K562 (cell line): ENCODE measurements around the gene IFIT5.

ENCODE experiments used
- BCL6 ChIP-seq: fragments of 250-450 bp; sonication (Bioruptor Pico); IDR thresholded peaks from 2 replicates; pipeline ENCODE4 v1.4.0; 2020
- CBX8 ChIP-seq: fragments of 200-600 bp; sonication (generic); IDR thresholded peaks from 2 replicates; pipeline ENCODE4 v1.6.1; 2012; ENCODE audit warnings: borderline replicate concordance, mixed run types, low read depth, mild to moderate bottlenecking, moderate library complexity, mixed read lengths, low read length, control low read depth, inconsistent platforms; ENCODE audit not compliant: poor library complexity, severe bottlenecking; ENCODE audit errors: extremely low read depth
- CTCF ChIP-seq, 3 experiments: IDR thresholded peaks in 2 of 3; conservative IDR thresholded peaks in 1 of 3; 2 replicates each; pipeline ENCODE4 v1.5.1; 2011 to 2012; ENCODE audit warnings: low read length in 3 of 3, mild to moderate bottlenecking in 3 of 3, control low read depth in 2 of 3, improper control_type of control experiment in 1 of 3, inconsistent platforms in 1 of 3, low read depth in 1 of 3, mixed read lengths in 1 of 3, moderate library complexity in 1 of 3; ENCODE audit not compliant: insufficient read depth in 2 of 3
- HDAC1 ChIP-seq, 2 experiments: fragments of 450-650 bp; IDR thresholded peaks; 2 replicates each; pipeline ENCODE4 v1.6.1; 2016 to 2017; ENCODE audit warnings: inconsistent platforms in 1 of 2, mild to moderate bottlenecking in 1 of 2, moderate library complexity in 1 of 2
- POLR2A ChIP-seq: fragments of 450-650 bp; conservative IDR thresholded peaks from 2 replicates; pipeline ENCODE4 v1.6.1; 2016
- REST ChIP-seq, 2 experiments: fragments of 450-650 bp; formaldehyde crosslinking in 1 of 2; IDR thresholded peaks; 2 replicates each; pipeline versions ENCODE4 v1.4.0 to v1.6.1; 2014 to 2020; ENCODE audit warnings: mild to moderate bottlenecking in 2 of 2, borderline replicate concordance in 1 of 2, low read depth in 1 of 2
- STAG1 ChIP-seq: sonication (generic); formaldehyde crosslinking; IDR thresholded peaks from 2 replicates; pipeline ENCODE4 v1.5.0; 2020; ENCODE audit warnings: missing genetic modification reagents, borderline replicate concordance
- TRIM24 ChIP-seq, 2 experiments: fragments of 450-650 bp; IDR thresholded peaks; 2 replicates each; pipeline ENCODE4 v1.6.1; 2016
- ZBTB1 ChIP-seq: sonication (generic); formaldehyde crosslinking; IDR thresholded peaks from 2 replicates; pipeline ENCODE4 v1.8.1; 2023; ENCODE audit warnings: missing genetic modification reagents, low read depth, mild to moderate bottlenecking, borderline replicate concordance
- ZNF217 ChIP-seq: sonication (generic); formaldehyde crosslinking; IDR thresholded peaks from 2 replicates; pipeline ENCODE4 v1.8.0; 2022; ENCODE audit warnings: mild to moderate bottlenecking, missing genetic modification reagents
- ZNF41 ChIP-seq: fragments of 250-450 bp; sonication (Bioruptor Pico); conservative IDR thresholded peaks from 2 replicates; pipeline ENCODE4 v1.4.0; 2020; ENCODE audit warnings: mild to moderate bottlenecking
- TF ChIP-seq, protein P1 (sequence below), 2 experiments: fragments of 450-650 bp in 1 of 2; sonication (generic) in 1 of 2; formaldehyde crosslinking in 1 of 2; IDR thresholded peaks in 1 of 2; conservative IDR thresholded peaks in 1 of 2; 2 replicates each; pipeline versions ENCODE4 v1.6.1 to v1.8.1; 2016 to 2023; ENCODE audit warnings: mild to moderate bottlenecking in 2 of 2, moderate library complexity in 2 of 2, inconsistent platforms in 1 of 2, missing genetic modification reagents in 1 of 2

DNA sequence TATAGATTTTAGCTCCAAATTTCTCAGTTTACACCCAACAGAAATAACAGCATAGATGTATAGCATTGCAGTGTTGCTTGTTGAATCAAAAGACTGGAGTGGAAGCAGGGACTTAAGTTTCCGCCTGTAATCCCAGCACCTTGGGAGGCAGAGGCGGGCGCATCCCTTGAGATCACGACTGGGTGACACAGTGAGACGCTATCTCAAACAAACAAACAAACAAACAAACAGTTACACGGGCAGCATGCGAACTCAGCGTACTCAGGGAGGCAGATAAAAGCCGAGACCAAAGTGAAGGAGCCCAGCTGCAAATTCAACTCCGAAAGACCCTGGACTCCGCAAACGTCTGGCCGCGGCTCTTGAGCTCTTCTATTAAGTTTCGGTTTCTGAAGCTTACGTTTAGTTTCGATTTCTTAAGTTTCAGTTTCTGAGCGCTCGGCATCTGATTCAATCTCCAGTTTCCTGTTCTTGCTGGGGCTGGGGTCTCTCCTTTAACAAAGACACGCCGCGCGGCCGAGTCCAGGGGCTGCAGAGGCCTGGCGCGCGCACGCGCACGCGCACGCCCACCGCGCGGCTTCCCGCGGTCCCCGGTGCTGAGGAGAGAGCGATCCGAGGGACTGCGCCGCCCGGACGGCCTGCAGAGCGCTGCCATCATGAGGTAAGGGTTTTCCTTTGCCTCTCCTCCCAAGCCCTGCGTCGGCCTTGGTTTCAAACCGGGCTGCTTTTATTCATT is at the start of gene IFIT5:
- TF ChIP-seq ZNF217 (no peak), TRIM24 (IDR thresholded peaks at IDR 0.05) (no peak), CBX8 (no peak), HDAC1 (IDR thresholded peaks at IDR 0.05) (no peak), STAG1 (CRISPR knock-in tag) (no peak), CTCF (IDR thresholded peaks at IDR 0.05 in 2 of 3, conservative IDR thresholded peaks at IDR 0.05 in 1 of 3; ENCODE audit: insufficient read depth in 2 of 3, low read depth in 1 of 3, low read length in 3 of 3) (no peak), REST (IDR thresholded peaks at IDR 0.05; ENCODE audit: borderline replicate concordance) (no peak), REST (CRISPR knock-in tag; IDR thresholded peaks at IDR 0.05; ENCODE audit: low read depth) (no peak), BCL6 (no peak), ZBTB1 (no peak), POLR2A (no peak), ZNF41 (CRISPR knock-in tag) (no peak)
- TF ChIP-seq, protein P1, sequence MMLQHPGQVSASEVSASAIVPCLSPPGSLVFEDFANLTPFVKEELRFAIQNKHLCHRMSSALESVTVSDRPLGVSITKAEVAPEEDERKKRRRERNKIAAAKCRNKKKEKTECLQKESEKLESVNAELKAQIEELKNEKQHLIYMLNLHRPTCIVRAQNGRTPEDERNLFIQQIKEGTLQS (IDR thresholded peaks at IDR 0.05), result no peak
- TF ChIP-seq, protein P1 (CRISPR knock-in tag; conservative IDR thresholded peaks at IDR 0.05), result no peak
